HG03442 (cell line): ENCODE measurements around the gene MAP1LC3B.

Experiments
- ATAC-seq: cut with Tn5 transposase; IDR thresholded peaks from one replicate; pipeline ENCODE4 v1.9.1; 2021; ENCODE audit warnings: mild to moderate bottlenecking, moderate library complexity; ENCODE audit not compliant: unreplicated experiment

MAP1LC3B gene

GRCh38 chr16:87391950-87392820, at the start of gene MAP1LC3B:
TSS of gene MAP1LC3B (plus strand) at chr16:87392336. CDS start at chr16:87392428, 92 bp downstream.
- peak; percentile 64 for ATAC-seq

- ATAC-seq = no peak
Observed at GRCh38 chr16:87342504-87342903, 49.6 kb upstream of the MAP1LC3B start.

- ATAC-seq = no peak
Observed at GRCh38 chr16:87342978-87343752, 49.0 kb upstream of the MAP1LC3B start.

- ATAC-seq = no peak
Observed at GRCh38 chr16:87343753-87344050, 48.4 kb upstream of the MAP1LC3B start.

- no peak for ATAC-seq
Observed at GRCh38 chr16:87344165-87344930, 47.8 kb upstream of the MAP1LC3B start.

DNA sequence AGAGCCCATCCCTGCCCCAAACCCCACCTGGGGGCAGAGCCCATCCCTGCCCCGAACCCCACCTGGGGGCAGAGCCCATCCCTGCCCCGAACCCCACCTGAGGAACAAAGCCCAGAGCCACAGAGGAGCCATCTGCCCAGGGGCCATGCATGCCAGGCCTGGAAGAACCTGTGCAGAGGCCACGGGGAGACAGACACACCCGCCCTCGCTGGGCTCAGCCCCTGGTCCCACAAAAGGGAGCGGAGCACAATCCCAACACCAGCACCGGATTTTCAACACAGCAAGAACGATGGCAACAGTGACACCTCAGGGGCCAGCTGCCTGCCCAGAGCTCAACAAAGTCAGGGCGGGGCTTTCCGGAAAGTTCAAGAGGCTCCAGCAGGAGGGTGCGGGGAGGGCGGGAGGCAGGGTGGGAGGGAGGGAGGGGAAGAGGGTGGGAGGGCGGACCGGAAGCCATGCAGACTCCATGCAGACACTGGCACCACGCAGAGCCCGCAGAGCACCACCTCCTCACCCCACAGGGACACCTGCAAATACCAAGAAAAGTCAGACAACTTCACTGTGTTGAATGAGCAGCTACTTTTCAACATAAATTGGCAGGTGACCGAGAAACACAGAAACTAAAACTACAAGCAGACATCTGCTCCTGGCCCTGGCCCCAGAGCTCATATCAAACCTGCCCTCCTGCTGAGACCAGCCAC, 47.1 kb upstream of the MAP1LC3B start:
- no peak for ATAC-seq

DNA sequence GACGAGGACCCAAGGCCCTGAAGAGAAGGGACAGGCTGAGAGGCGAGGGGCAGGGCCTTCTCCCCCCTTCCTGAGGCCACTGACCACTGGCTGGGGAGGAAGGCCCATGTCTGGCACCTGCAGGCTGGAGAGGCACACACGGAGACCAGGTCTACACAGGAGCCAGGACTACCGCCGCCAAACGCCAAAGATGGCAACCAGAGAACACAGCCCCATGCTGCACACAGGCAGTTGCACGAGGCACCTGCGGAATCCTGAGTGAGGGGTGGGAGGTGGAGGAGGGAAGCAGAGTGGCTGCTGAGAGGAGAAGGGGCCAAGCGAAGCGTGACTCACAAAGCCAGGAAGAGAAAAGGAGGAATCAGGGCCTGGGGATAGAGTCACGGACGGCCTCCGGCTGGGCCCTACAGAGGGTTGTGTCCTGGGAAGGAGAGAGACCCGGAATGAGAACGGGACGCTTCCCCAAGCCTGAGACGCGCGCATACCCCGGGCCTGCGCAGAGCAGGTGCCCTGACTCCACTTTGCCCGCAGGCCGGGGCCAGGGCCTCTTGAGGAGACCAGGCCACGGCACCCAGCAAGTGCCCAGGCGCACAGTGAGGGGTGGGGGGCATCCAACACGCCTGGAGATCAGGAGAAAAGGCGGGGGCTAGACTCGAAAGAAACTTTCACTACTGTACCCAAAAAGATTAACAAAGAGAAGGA, 46.3 kb upstream of the MAP1LC3B start:
- ATAC-seq = no peak

- ATAC-seq = no peak
Observed at GRCh38 chr16:87346517-87347060, 45.5 kb upstream of the MAP1LC3B start.

DNA sequence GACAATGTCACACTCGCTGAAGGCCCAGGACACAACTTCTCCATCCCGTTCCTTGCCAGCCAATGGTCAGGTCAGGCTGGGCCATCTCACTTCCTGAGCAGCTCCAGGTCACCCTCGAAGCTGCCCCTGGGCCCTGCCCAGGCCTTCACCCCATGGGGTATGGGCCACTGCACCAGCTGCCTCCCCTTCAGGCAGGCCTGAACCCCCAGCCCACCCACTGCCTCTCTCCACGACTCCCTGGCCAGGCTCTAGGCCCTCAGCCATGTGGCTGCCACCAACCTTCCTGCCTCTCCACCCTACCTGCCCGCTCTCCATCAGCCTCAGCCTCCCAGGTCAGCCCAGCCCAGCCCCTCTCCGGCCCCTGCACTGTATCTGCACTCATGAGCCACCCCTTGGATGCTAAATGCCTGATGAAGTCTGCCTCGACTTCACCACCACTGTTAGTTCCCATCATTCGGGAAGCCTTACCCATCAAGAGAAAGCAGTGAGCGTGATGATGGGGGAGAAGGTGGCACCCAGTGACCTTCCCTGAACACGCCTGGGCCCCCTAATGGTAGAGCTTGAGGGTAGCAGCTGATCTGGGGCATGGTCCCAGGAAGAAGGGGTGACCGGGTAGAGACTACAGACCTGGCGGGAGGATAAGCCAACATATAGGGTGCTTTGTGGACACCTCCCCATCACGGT, 44.1 kb upstream of the MAP1LC3B start:
- ATAC-seq = no peak

GRCh38 chr16:87348616-87349157, 43.4 kb upstream of the MAP1LC3B start:
- no peak for ATAC-seq

DNA sequence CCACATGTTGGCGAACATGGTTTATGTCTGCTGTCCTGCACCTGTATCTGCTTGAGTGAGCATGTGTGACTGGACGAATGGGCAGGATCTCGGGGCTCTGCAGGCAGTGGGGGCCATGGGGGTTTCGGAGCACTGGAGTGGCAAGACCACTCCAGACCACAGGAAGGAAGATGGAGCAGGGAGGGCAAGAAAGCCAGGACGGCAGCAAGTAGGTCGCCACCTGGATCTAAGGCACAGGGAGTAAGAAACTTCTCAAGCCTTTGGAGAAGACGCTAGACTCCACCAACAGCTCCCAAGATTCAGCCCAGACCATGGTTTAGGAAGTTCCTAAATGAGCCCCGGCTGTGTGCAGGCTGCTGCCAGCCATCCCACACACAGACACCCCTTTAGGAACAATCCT, 42.1 kb upstream of the MAP1LC3B start:
- no peak for ATAC-seq

DNA sequence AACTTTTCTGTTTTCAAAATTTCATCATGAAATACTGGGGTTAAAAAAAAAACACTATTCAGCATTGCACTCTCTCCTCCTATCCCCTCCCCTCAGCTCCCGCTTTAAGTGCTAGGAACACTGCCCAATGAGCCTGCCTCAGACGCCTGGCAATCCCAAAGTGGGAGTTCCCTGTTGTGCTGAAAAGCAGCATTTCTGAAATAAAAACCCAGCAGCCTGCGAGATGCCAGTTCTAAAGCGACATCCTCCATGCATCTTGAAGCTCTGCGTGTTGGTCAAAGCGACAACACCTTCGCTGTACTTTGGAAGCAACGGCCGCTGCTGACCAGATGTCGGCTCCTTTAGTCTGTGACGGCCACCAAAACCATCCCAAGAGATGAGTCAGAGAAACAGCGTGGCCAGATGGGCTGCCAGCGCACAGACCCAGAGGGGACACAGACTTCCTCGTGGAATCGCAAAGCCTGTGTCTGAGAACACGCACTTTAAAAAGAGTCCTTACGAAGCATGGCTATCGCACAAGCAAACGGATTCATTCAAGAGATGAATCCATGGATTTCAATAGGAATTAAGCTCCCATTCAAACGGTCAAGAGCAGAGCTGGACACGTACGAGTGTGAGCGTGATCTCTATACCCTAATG, 41.3 kb upstream of the MAP1LC3B start:
- no peak for ATAC-seq

- ATAC-seq = no peak
Observed at GRCh38 chr16:87351320-87351698, 40.8 kb upstream of the MAP1LC3B start.

GRCh38 chr16:87352818-87353217, 39.3 kb upstream of the MAP1LC3B start:
- ATAC-seq = no peak

DNA sequence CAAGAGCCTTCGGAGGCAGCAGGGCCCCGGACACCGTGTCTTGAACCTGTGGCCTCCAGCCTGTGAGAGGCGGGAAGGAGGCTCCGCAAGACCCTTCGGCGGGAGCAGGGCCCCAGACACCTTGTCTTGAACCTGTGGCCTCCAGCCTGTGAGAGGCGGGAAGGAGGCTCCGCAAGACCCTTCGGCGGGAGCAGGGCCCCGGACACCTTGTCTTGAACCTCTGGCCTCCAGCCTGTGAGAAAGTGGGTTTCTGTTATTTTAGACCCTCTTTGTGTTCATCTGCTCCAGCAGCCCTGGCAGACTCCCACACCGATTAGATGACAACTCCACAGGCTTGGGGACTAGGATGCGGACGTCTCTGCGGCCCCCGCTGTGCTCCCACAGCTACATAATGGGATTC, 38.5 kb upstream of the MAP1LC3B start:
- ATAC-seq = no peak

DNA sequence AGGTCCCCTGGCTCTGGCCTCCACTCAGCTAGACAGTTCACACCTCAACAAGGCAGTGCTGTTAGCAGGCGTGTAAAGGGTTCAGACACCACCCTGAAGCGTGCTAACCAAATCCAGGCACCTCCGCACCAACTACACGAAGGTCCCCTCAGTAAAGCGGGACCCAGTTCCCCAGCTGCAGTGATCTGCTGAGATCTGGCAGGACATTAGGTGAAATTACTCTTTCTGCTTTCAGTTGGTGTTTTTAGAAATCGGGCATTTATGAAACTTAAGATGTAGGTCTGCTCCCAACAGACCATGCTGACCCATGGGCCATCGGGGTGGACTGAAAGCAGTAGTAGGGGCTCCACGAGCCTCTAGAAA, 35.7 kb upstream of the MAP1LC3B start:
- ATAC-seq = no peak

- ATAC-seq = no peak
Observed at GRCh38 chr16:87358250-87358649, 33.9 kb upstream of the MAP1LC3B start.

DNA sequence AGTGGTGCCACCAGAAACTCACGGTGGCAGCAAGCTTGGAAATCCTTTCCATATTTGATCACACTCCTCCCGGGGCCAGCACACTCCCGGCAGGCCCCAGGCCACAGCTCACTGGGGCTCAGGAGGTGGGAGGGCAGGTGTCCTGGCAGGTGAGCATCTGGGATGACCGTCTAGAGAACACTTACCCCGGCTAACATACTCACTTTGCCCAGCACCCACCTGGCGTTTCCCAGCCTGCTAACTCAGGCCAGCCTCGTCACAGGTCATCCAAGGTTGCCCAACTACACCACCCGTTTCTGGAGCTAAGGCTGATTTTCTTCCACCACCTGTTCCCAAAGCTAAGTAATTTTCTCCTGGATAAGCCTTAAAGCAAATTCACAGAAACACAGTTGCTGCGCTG, 33.4 kb upstream of the MAP1LC3B start:
- no peak for ATAC-seq

DNA sequence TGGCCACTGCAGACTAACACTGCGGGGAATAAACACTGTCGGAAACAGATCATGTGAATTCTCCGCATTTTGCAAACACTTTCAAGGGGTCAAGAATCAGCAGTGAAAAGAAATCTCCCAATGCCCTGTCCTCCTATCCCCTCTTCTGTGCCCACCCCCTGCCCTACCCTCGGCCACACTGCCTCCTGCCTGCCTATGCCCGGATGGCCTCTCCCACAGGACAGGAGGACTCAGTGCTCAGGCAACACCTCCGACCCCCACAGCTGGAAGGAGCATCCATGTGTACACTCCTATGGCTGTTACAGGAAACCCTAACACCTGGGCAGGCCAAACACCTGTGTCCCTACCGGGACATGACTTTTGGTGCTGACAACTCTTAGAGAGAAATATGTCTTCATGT, 33.0 kb upstream of the MAP1LC3B start:
- ATAC-seq = no peak
